Smooth muscle cell of the coronary artery (primary cell): ENCODE results near the gene ITGB3. TPM values are rescaled to one million over a fixed set of nuclear protein-coding genes. Genes with fewer than 3 reads are reported as not detected.

ENCODE experiments used
- total RNA-seq: library from RNA; depleted of rRNA; stranded (reverse); fragments of >200 nt; gene quantifications from 2 replicates; pipeline ENCODE4 v1.2.3, GENCODE V29; 2014; ENCODE audit warnings: low replicate concordance

Gene ITGB3
- 22.8 and 112 TPM in 2 replicates for total RNA-seq

GRCh38 chr17:47253541-47254402 is at the start of gene ITGB3:
TSS of gene ITGB3 (plus strand) at chr17:47253827. CDS start at chr17:47253862, 35 bp downstream.

GRCh38 chr17:47208744-47209488 is 44.7 kb upstream of the ITGB3 start, which contains the start of gene MYL4:
TSS of gene MYL4 (plus strand) at chr17:47209348. CDS start at chr17:47209423, 75 bp downstream.

DNA sequence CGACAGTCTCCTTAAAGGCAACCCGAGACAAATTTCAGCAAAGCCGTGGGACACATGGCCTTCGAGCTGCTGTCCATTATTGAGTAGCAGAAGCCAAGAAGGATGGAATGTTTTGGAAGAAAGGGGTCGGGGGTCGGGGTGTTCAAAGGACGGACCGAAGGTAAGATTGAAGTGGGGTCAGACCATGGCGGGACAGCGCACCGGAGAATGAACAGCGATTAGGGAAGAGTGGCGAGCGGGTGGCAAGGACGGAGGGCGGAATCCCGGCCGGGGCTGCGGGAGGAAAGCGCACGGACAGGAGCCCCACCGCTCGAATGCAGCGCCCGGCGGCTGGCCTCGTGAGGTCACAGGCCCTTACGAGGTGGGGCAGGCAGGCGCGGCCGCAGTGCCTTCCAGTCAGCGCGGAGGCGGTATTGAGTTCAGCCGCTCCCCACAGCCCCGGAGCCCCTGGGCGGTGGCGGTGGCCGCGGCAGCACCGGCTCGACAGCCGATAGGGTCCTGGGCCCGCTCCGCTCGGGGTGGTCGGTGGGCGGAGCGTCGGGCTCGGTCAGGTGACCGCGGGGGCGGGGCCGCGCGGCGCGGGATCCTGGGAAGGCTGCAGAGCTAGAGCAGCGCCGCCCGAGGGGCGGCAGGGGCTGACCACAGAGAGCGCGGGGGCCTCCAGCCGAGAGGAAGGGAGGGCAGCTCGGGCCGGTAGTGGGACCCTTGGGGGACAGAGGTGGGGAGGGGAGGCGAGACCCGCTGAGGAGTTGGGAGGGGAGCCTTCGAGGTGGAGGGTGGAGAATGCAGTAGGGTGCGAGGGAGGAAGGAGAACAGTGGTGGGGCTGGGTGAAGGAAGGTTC is 70.0 kb downstream of the ITGB3 start, which contains the start of gene EFCAB13:
Gene EFCAB13 (plus strand): TSS at position 574 of the 842 bp plus-strand sequence. CDS start 4,399 bp downstream, outside the sequence.

Other genes starting within 250 kb of the ITGB3 start
- 53.4 and 95.4 TPM in 2 replicates for gene CDC27, start 64.5 kb upstream of the ITGB3 start, total RNA-seq
- gene MYL4, start 44.5 kb upstream of the ITGB3 start, total RNA-seq: 0.08 and 1.1 TPM in 2 replicates
- gene EFCAB13, start 70.1 kb downstream of the ITGB3 start, total RNA-seq: 5.0 and 5.5 TPM in 2 replicates